DND-41 (cell line): ENCODE results near the gene ZNF736.
"Not testable (repeated sequence)": the region's sequence is repeated elsewhere in the genome, so short reads cannot be mapped to it uniquely, and the experiment has no call there.

ENCODE experiments used
- EZH2 ChIP-seq: IDR thresholded peaks from 3 replicates; pipeline ENCODE4 v1.6.1; 2012; ENCODE audit warnings: borderline replicate concordance, low read depth, mild to moderate bottlenecking, moderate library complexity, low read length, inconsistent platforms; ENCODE audit not compliant: severe bottlenecking
- TF ChIP-seq, protein P1 (sequence below): IDR thresholded peaks from 2 replicates; pipeline ENCODE4 v1.5.1; 2012; ENCODE audit warnings: borderline replicate concordance, low read length, moderate library complexity, mild to moderate bottlenecking; ENCODE audit not compliant: poor library complexity, severe bottlenecking; ENCODE audit errors: extremely low read depth

DNA sequence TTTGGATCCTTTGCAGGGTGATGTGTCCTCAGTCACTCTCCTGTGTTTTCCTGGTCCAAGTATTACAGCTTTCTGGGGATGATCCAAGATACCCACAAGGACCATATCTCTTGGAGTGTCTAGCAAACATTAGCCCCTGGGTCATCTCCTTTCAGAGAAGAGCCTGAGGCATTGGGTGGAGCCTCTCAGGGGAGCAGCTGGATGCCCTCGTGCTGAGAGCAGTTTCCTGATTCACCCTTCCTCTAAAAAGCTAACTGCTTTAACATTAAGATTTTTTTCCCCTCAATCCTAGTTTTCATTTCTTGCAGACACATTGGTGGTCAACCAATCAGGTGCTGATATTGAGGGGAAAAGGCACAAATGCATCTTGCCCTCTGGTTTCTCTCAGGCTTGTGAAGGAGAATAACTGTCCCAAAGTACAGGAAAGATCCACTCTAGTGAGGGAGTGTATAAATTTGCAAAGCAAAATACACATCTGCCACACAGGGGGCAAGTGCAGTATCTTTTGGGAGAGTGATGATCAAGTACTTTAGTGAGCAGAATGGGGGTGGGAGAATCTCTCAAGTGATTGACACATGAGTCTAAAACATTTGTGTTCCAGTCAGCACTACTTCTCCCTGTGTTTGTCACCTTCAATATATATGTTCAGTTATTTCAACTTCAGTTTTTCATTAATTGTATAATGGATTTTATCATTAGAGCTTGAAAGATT lies 2.4 kb downstream of the ZNF736 start:
- TF ChIP-seq, protein P1, sequence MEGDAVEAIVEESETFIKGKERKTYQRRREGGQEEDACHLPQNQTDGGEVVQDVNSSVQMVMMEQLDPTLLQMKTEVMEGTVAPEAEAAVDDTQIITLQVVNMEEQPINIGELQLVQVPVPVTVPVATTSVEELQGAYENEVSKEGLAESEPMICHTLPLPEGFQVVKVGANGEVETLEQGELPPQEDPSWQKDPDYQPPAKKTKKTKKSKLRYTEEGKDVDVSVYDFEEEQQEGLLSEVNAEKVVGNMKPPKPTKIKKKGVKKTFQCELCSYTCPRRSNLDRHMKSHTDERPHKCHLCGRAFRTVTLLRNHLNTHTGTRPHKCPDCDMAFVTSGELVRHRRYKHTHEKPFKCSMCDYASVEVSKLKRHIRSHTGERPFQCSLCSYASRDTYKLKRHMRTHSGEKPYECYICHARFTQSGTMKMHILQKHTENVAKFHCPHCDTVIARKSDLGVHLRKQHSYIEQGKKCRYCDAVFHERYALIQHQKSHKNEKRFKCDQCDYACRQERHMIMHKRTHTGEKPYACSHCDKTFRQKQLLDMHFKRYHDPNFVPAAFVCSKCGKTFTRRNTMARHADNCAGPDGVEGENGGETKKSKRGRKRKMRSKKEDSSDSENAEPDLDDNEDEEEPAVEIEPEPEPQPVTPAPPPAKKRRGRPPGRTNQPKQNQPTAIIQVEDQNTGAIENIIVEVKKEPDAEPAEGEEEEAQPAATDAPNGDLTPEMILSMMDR: not testable (repeated sequence)
- not testable (repeated sequence) for TF ChIP-seq EZH2
